WTC11 (cell line): Measurements from ENCODE around the gene UBE2V1. TPM values are rescaled to one million over a fixed set of nuclear protein-coding genes. Genes with fewer than 3 reads are reported as not detected.

Experiments used
- ATAC-seq: fragments of 200-7000 bp; cut with Tn5 transposase; 2 replicates; pipeline ENCODE4 v1.10.0; 2021; ENCODE audit warnings: mild to moderate bottlenecking, moderate library complexity
- CTCF ChIA-PET: fragments of 300-600 bp; sonication (Branson Sonifier 250); formaldehyde crosslinking; loops from one replicate; lab custom pipeline; 2021; ENCODE audit warnings: antibody characterized with exemption; lab: Charles Lee
- POLR2A ChIA-PET: fragments of 350-600 bp; sonication (Branson Sonifier 250); formaldehyde crosslinking; loops from one replicate; lab custom pipeline; 2021; ENCODE audit warnings: antibody characterized with exemption; lab: Charles Lee
- DNase-seq: peaks from one replicate; pipeline ENCODE4 v3.0.0; 2021; ENCODE audit warnings: low spot score
- H3K27ac Mint-ChIP-seq: 2 replicates; pipeline ENCODE4 v1.8.0; 2021; ENCODE audit warnings: mixed read lengths
- H3K27me3 Mint-ChIP-seq: 2 replicates; pipeline ENCODE4 v1.8.0; 2021; ENCODE audit warnings: low read depth, mild to moderate bottlenecking, moderate library complexity, mixed read lengths
- H3K36me3 Mint-ChIP-seq: 2 replicates; pipeline ENCODE4 v1.8.0; 2021; ENCODE audit warnings: mixed read lengths
- H3K4me1 Mint-ChIP-seq: 2 replicates; pipeline ENCODE4 v1.8.0; 2022; ENCODE audit warnings: mixed read lengths
- H3K4me3 Mint-ChIP-seq: 2 replicates; pipeline ENCODE4 v1.8.0; 2021; ENCODE audit warnings: mild to moderate bottlenecking, moderate library complexity, mixed read lengths
- H3K9me3 Mint-ChIP-seq: 2 replicates; pipeline ENCODE4 v1.8.0; 2021; ENCODE audit warnings: mixed read lengths
- ATF3 ChIP-seq: sonication (generic); formaldehyde crosslinking; conservative IDR thresholded peaks from 2 replicates; pipeline ENCODE4 v1.8.1; 2022; ENCODE audit warnings: mild to moderate bottlenecking, missing genetic modification reagents
- CTCF ChIP-seq: fragments of 200-600 bp; IDR thresholded peaks from 2 replicates; pipeline ENCODE4 v1.8.0; 2022; ENCODE audit warnings: antibody characterized with exemption
- E2F1 ChIP-seq: sonication (generic); formaldehyde crosslinking; IDR thresholded peaks from 2 replicates; pipeline ENCODE4 v1.8.0; 2022; ENCODE audit warnings: mild to moderate bottlenecking, missing genetic modification reagents
- EMX1 ChIP-seq: fragments of 250-450 bp; sonication (Bioruptor Pico); IDR thresholded peaks from 2 replicates; pipeline ENCODE4 v1.8.0; 2021; ENCODE audit warnings: mild to moderate bottlenecking
- ESRRA ChIP-seq: sonication (generic); formaldehyde crosslinking; IDR thresholded peaks from 2 replicates; pipeline ENCODE4 v1.8.1; 2022; ENCODE audit warnings: mild to moderate bottlenecking, missing genetic modification reagents, borderline replicate concordance
- FOXJ3 ChIP-seq: sonication (generic); formaldehyde crosslinking; IDR thresholded peaks from 2 replicates; pipeline ENCODE4 v1.9.0; 2021; ENCODE audit warnings: missing genetic modification reagents, mild to moderate bottlenecking, borderline replicate concordance
- GABPB1 ChIP-seq: sonication (generic); formaldehyde crosslinking; IDR thresholded peaks from 2 replicates; pipeline ENCODE4 v1.8.1; 2023; ENCODE audit warnings: mild to moderate bottlenecking, missing genetic modification reagents
- MXD4 ChIP-seq: fragments of 250-450 bp; sonication (Bioruptor Pico); IDR thresholded peaks from 2 replicates; pipeline ENCODE4 v1.8.0; 2021; ENCODE audit warnings: mild to moderate bottlenecking, moderate library complexity, borderline replicate concordance
- OVOL2 ChIP-seq: fragments of 250-450 bp; sonication (Bioruptor Pico); IDR thresholded peaks from 2 replicates; pipeline ENCODE4 v1.9.0; 2021; ENCODE audit warnings: mild to moderate bottlenecking, borderline replicate concordance
- RELA ChIP-seq: sonication (generic); formaldehyde crosslinking; IDR thresholded peaks from 2 replicates; pipeline ENCODE4 v1.8.1; 2022; ENCODE audit warnings: missing genetic modification reagents, mild to moderate bottlenecking, borderline replicate concordance
- SMAD3 ChIP-seq: sonication (generic); formaldehyde crosslinking; IDR thresholded peaks from 2 replicates; pipeline ENCODE4 v1.8.0; 2022; ENCODE audit warnings: missing genetic modification reagents, mild to moderate bottlenecking, borderline replicate concordance
- SMAD4 ChIP-seq: sonication (generic); formaldehyde crosslinking; IDR thresholded peaks from 2 replicates; pipeline ENCODE4 v1.8.0; 2022; ENCODE audit warnings: mild to moderate bottlenecking, missing genetic modification reagents
- USF2 ChIP-seq: sonication (generic); formaldehyde crosslinking; IDR thresholded peaks from 2 replicates; pipeline ENCODE4 v1.8.1; 2023; ENCODE audit warnings: mild to moderate bottlenecking, missing genetic modification reagents, moderate library complexity
- ZNF219 ChIP-seq: sonication (generic); formaldehyde crosslinking; IDR thresholded peaks from 2 replicates; pipeline ENCODE4 v1.8.0; 2023; ENCODE audit warnings: missing genetic modification reagents, mild to moderate bottlenecking, borderline replicate concordance
- total RNA-seq: library from RNA; stranded (reverse); gene quantifications from 3 replicates; pipeline ENCODE4 v1.2.3, GENCODE V29; 2021

UBE2V1 gene
- total RNA-seq, 1 experiment from 2014 or later = 144 TPM

GRCh38 chr20:50121858-50122271 lies 8.9 kb upstream of the UBE2V1 start (continued):
- peak; percentile 90 for TF ChIP-seq USF2 (CRISPR knock-in tag)
- TF ChIP-seq, all 79 proteins: peak for 3

GRCh38 chr20:50120935-50121693 lies 8.2 kb upstream of the UBE2V1 start:
- H3K27ac Mint-ChIP-seq = peak overlapping the region; percentile 57; the same call in 1 of the 2 replicates
- no peak overlapping the region for H3K4me3 Mint-ChIP-seq
- ATAC-seq (peak; percentile 86), DNase-seq (peak; percentile 70)
- H3K4me1 Mint-ChIP-seq = peaks cover 6% of the 10 kb centered on the region
- peaks cover 35% of the 10 kb centered on the region for H3K36me3 Mint-ChIP-seq
- peaks cover 6% of the 10 kb centered on the region; the same call in 1 of the 2 replicates for H3K9me3 Mint-ChIP-seq
- 0 out of 2 replicates have a peak, but pooled peaks cover 2% of the 10 kb centered on the region for H3K27me3 Mint-ChIP-seq
- CTCF ChIA-PET = interaction anchor here (0.6 to 6.1 kb wide), 27 partner anchors 8 to 449 kb away, joined by 3 to 146 read pairs (median 5); partner anchors contain the start of gene PEDS1
- TF ChIP-seq EMX1 (0 out of 2 replicates have a peak, but pooled peaks have one; percentile 28), SMAD3 (CRISPR knock-in tag) (no peak), ATF3 (0 out of 2 replicates have a peak, but pooled peaks have one; percentile 14), GABPB1 (CRISPR knock-in tag) (peak; percentile 34; the same call in 1 of the 2 replicates), RELA (CRISPR knock-in tag) (no peak), FOXJ3 (CRISPR knock-in tag) (no peak), ESRRA (no peak), E2F1 (CRISPR knock-in tag) (no peak), ZNF219 (CRISPR knock-in tag) (no peak), MXD4 (CRISPR knock-in tag) (no peak), CTCF (peak; percentile 47)
- POLR2A ChIA-PET = interaction anchor here (0.6 to 2.2 kb wide), 7 partner anchors 18 to 1044 kb away, joined by 3 to 12 read pairs (median 4); no protein-coding TSS in a partner anchor

- no peak overlapping the region for H3K4me3 Mint-ChIP-seq
- ATAC-seq = no peak
- no peak overlapping the region for H3K27ac Mint-ChIP-seq
- TF ChIP-seq OVOL2 (CRISPR knock-in tag) = no peak
- TF ChIP-seq SMAD4 = no peak
- peaks cover 9% of the 10 kb centered on the region for H3K36me3 Mint-ChIP-seq
- CTCF ChIA-PET = interaction anchor here (2.8 to 6.1 kb wide), 2 partner anchors 51 to 61 kb away, joined by 27 to 146 read pairs; no protein-coding TSS in a partner anchor
- POLR2A ChIA-PET = no interaction called here
- H3K27me3 Mint-ChIP-seq = 0 out of 2 replicates have a peak, but pooled peaks cover 2% of the 10 kb centered on the region
- no peak for DNase-seq
- peaks cover 6% of the 10 kb centered on the region; the same call in 1 of the 2 replicates for H3K9me3 Mint-ChIP-seq
- H3K4me1 Mint-ChIP-seq = peaks cover 26% of the 10 kb centered on the region
Measured at GRCh38 chr20:50118203-50118602, 5.3 kb upstream of the UBE2V1 start.
